ENCODE results near the gene ASAP3. TPM values are rescaled to one million over a fixed set of nuclear protein-coding genes. Genes with fewer than 3 reads are reported as not detected.

The ASAP3 gene
- total and polyA plus RNA-seq, 2 donors (not counting 3 experiments of a cell fraction or from before 2014, with no cell fraction given): 12.5 to 14.2 TPM

DNA sequence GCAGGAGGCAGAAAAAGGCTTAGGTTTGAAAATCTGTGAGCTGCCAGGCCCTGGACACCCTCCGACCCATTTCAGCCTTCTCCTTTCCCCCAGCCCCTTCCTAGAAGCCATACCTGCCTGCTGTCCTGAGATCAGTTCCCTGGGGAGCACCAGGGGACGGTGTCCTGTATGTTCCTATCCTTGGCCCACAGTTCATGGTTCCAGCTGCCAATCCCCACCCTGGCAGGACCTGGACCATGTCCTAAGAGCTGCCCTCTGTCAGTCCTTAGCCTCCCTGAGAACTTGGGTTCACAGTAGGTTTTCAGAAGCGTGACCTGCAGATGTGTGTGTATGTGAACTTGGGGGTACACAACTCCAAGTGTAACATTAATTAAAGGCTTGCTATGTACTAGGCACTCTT is 63.2 kb downstream of the ASAP3 start:
- H3K4me2 ChIP-seq (ENCODE audit: insufficient read depth, low read length): no peak overlapping the region
- H4K20me1 ChIP-seq (replicated peaks; ENCODE audit: control insufficient read depth, extremely low read depth, insufficient read depth, low read length): no peaks in the 10 kb centered on the region
- no peaks in the 10 kb centered on the region for H3K9me1 ChIP-seq (replicated peaks; ENCODE audit: control insufficient read depth, extremely low read depth, insufficient read depth, low read length)
- H3K36me3 ChIP-seq (ENCODE audit: control insufficient read depth in 2 of 2, extremely low read depth in 1 of 2, insufficient read depth in 2 of 2, low read length in 2 of 2): no peaks in the 10 kb centered on the region
- no peak overlapping the region for H2AFZ ChIP-seq (ENCODE audit: low read depth, low read length)
- no peak for DNase-seq (ENCODE audit: low read depth, low spot score)
- no peak overlapping the region for H3K9ac ChIP-seq (replicated peaks; ENCODE audit: extremely low read depth, insufficient read depth, low read length)
- intact Hi-C loops (cut with micrococcal nuclease): no loop called here
- no peak for FAIRE-seq
- ChIA-PET POLR2A (interaction anchor here (1.0 kb wide), 1 partner anchor 76 kb away, joined by 4 read pairs; the partner anchor contains the start of gene HNRNPR), CTCF (interaction anchor here (0.7 to 1.4 kb wide), 2 partner anchors 27 to 77 kb away, joined by 3 to 4 read pairs; no protein-coding TSS in a partner anchor)
- no peak overlapping the region for H3K27ac ChIP-seq (ENCODE audit: insufficient read depth, low read depth, low read length)
- peaks cover 12% of the 10 kb centered on the region for H3K4me1 ChIP-seq (ENCODE audit: control insufficient read depth, extremely low read depth, insufficient read depth, low read length)
- H3K79me2 ChIP-seq (ENCODE audit: control insufficient read depth, insufficient read depth, low read length): no peaks in the 10 kb centered on the region
- H3K9me3 ChIP-seq (replicated peaks; ENCODE audit: control insufficient read depth, insufficient read depth, low read length): no peaks in the 10 kb centered on the region
- TF ChIP-seq JUN (IDR thresholded peaks at IDR 0.05; ENCODE audit: borderline replicate concordance, insufficient read depth, insufficient read length, low read depth) (no peak), POLR2A (IDR thresholded peaks at IDR 0.05; ENCODE audit: low read depth, low read length) (no peak), FOS (IDR thresholded peaks at IDR 0.05; ENCODE audit: borderline replicate concordance, insufficient read depth, low read length) (no peak), GATA2 (IDR thresholded peaks at IDR 0.05; ENCODE audit: insufficient read depth, insufficient read length, low read depth, low read length) (no peak), EZH2 (IDR thresholded peaks at IDR 0.05; ENCODE audit: borderline replicate concordance, low read depth, low read length, severe bottlenecking) (no peak), POLR2AphosphoS5 (IDR thresholded peaks at IDR 0.05; ENCODE audit: insufficient read depth, low read depth, low read length) (no peak), MYC (IDR thresholded peaks at IDR 0.05; ENCODE audit: low read depth, low read length) (no peak)
- TF ChIP-seq, protein P1, sequence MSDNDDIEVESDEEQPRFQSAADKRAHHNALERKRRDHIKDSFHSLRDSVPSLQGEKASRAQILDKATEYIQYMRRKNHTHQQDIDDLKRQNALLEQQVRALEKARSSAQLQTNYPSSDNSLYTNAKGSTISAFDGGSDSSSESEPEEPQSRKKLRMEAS (IDR thresholded peaks at IDR 0.05; ENCODE audit: insufficient read depth, insufficient read length): no peak
- TF ChIP-seq, protein P2, sequence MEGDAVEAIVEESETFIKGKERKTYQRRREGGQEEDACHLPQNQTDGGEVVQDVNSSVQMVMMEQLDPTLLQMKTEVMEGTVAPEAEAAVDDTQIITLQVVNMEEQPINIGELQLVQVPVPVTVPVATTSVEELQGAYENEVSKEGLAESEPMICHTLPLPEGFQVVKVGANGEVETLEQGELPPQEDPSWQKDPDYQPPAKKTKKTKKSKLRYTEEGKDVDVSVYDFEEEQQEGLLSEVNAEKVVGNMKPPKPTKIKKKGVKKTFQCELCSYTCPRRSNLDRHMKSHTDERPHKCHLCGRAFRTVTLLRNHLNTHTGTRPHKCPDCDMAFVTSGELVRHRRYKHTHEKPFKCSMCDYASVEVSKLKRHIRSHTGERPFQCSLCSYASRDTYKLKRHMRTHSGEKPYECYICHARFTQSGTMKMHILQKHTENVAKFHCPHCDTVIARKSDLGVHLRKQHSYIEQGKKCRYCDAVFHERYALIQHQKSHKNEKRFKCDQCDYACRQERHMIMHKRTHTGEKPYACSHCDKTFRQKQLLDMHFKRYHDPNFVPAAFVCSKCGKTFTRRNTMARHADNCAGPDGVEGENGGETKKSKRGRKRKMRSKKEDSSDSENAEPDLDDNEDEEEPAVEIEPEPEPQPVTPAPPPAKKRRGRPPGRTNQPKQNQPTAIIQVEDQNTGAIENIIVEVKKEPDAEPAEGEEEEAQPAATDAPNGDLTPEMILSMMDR (IDR thresholded peaks at IDR 0.05; ENCODE audit: extremely low read depth in 1 of 2, insufficient read depth in 1 of 2, low read depth in 1 of 2, low read length in 2 of 2): no peak
- dilution Hi-C loops (cut with MboI; ENCODE audit: extremely low pct_ligation_motif_present, low sequenced_read_pairs): no loop called here
- no TSS peak for BruUV-seq (replicated peaks)
- H3K27me3 ChIP-seq (ENCODE audit: control insufficient read depth in 2 of 2, insufficient read depth in 2 of 2, low read length in 2 of 2): peaks cover 0 to 9% of the 10 kb centered on the region in 2 experiments
- no peak overlapping the region for H3K4me3 ChIP-seq (replicated peaks in 1 of 3; ENCODE audit: insufficient read depth in 1 of 3, low read depth in 1 of 3, low read length in 3 of 3)

All from endothelial cell of umbilical vein (primary cell).